HG02943 (cell line): ENCODE data around the gene LRP1.

Experiments
- ATAC-seq: cut with Tn5 transposase; IDR thresholded peaks from one replicate; pipeline ENCODE4 v1.9.1; 2021; ENCODE audit warnings: mild to moderate bottlenecking, low read depth, moderate library complexity; ENCODE audit not compliant: unreplicated experiment

Gene LRP1

DNA sequence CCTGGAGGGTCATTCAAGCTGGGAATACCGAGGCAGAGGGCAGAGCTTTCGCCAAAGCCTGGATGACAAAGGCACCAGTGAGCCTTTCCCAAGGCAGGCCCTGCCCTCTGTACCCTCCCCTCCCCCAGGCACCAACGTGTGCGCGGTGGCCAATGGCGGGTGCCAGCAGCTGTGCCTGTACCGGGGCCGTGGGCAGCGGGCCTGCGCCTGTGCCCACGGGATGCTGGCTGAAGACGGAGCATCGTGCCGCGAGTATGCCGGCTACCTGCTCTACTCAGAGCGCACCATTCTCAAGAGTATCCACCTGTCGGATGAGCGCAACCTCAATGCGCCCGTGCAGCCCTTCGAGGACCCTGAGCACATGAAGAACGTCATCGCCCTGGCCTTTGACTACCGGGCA lies 57.1 kb downstream of the LRP1 start:
- no peak for ATAC-seq

DNA sequence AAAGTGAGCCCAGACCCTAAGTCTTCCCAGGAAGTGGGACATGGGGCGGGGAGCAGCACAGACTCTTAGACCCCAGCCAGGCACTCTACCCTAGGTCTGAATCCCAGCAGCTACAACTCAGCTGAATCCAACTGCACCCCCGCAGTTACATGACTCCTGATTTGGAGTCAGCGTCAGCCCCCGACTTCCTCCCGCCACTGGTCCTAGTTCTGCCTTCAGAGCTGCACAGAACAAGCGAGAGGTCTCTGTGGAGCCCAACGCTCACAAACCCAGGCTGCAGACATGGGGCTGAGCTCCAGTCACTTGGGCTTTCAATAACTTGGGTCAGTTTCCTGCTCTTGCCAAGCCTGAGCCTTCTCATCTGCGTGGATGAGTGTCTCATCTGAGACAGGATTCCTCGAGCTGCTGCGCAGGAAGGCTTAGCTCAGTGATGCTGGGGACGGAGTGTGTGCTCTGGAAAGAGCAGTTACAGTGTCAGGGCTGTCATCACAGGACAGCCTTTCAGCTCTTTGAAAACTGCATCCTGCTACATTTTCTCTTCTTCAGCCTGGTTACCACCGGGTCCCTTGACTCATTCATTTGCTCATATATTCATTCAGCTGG lies 57.7 kb downstream of the LRP1 start:
- ATAC-seq = no peak

DNA sequence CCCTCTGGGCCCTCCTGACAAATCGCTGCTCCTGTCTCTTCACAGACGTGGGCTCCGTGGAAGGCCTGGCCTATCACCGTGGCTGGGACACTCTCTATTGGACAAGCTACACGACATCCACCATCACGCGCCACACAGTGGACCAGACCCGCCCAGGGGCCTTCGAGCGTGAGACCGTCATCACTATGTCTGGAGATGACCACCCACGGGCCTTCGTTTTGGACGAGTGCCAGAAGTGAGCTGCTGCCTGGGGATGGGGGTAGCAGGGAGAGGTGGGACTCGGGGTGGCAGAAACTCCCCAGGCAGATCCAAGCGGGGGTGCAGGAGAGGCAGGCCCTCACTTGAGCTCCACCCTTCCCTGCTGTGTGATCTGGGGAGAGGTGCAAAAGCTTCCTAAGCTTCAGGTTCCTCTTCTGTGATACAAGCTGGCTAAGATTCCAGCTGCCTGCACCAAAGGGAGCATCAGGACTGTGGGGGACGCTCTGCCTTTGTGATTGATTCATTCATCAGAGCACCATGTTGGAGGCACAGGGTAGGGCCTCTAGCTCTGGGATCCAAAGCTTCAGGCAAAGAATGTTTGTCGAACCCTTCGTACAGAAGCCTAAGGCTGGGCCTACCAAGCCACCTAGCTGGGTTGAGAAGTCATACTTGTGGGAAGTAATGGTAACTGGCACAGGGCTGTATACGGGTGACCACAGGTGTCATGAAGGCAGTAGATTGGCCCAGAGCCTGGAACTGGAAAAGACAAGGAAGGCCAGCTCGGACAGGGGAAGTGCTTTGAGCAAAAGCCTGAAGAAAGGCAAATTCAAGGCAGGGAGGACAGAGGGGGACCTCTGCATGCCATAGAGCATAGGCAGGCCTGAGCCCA lies 59.2 kb downstream of the LRP1 start:
- no peak for ATAC-seq

DNA sequence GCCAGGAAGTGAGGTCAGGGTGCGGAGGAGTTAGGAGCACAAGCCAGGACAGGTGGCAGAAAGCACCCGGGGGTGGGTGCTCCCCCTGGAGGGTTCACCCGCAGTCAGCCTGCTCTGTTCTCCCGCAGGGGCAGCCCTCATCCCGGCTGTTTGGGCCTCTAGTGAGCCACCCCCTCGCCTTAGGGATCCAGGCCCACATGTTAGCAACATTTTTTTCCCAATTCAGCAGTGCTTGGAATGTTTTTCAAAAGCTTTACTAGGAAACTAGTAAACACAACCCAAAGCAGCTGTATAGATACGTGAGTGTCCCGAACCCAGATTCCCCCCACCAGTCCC lies 59.8 kb downstream of the LRP1 start:
- no peak for ATAC-seq

DNA sequence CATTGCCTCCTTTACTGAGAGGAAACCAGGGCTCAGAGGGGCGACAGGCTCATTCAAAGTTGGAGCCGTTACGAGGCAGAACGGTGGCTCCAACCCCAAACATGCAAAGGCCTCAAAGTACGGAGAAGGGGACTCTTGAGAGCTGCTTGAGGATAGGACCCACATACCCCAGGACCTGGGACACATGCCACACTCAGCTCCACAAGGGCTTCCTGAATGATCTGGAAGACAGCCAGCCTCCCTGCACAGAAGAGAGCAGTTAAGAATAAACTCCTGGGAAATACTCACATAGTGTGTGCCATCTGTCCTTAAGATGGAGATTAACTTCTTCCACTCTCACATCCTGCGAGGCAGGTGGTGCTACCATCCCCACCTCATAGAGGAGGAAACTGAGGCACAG lies 61.8 kb downstream of the LRP1 start:
- no peak for ATAC-seq

DNA sequence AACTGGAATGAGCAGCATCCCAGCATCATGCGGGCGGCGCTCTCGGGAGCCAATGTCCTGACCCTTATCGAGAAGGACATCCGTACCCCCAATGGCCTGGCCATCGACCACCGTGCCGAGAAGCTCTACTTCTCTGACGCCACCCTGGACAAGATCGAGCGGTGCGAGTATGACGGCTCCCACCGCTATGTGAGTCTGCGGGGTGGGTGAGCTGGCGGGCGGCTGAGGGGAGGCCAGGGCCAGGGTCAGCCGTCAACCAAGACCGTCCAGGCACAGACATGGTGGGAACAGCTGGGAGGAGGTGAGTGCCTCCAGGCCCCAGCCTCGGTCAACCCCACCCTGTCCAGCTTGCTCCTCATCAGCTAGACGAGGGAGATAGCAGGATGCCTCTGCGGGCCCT lies 62.5 kb downstream of the LRP1 start:
- ATAC-seq = no peak

DNA sequence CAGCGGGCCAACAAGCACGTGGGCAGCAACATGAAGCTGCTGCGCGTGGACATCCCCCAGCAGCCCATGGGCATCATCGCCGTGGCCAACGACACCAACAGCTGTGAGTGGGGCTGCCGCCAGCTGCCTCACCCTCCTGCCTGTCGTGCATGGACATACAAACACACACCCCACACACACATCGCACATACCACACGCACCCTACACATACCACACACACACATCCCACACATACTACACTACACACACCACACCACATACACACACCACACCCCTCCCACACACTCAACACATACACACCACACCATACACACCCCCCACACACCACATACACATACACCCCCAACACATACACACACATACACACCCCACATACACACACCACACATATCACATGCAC lies 63.1 kb downstream of the LRP1 start:
- ATAC-seq = no peak

DNA sequence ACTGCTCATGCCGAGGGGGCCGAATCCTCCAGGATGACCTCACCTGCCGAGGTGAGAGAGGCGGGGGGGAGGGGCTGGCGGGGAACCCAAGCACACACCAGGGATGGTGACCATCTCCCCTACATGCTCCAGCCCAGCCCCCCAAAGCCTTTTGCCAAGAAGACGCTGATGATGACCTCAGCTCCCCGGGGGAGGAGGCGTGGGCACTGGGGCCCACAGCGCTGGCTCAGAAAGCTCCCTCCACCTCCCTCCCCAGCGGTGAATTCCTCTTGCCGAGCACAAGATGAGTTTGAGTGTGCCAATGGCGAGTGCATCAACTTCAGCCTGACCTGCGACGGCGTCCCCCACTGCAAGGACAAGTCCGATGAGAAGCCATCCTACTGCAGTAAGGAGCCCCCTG lies 64.6 kb downstream of the LRP1 start:
- ATAC-seq = no peak

DNA sequence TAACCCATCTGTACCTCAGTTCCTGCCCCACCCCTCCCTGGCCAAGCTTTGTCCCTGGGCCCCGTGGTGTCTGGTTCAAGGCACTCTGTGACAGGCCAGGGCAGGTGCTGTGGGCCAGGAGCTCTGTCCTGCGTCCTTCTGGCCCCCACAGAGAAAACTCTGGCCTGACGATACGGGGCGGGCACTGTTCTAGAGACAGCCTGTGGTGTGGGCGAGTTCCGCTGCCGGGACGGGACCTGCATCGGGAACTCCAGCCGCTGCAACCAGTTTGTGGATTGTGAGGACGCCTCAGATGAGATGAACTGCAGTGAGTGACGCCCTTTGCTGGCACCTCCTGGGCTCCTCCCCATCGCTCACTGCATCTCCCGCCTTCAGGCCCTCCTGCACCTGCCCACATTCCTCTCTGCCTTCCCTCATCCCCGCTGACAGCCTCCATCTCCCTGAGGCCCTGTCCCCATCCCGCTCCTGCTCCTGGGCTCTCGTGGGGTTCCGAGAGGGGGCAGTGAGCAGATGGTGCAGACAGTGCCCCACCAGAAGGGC lies 65.5 kb downstream of the LRP1 start:
- no peak for ATAC-seq

DNA sequence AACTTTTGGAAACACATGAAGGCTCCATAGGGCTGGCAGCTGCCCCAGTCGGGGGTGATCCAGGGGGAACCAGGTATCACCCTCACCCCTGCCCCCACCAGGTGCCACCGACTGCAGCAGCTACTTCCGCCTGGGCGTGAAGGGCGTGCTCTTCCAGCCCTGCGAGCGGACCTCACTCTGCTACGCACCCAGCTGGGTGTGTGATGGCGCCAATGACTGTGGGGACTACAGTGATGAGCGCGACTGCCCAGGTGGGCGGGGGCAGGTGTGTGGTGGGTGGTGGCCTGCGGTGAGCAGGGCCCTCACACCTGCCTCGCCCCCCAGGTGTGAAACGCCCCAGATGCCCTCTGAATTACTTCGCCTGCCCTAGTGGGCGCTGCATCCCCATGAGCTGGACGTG lies 66.0 kb downstream of the LRP1 start:
- no peak for ATAC-seq

DNA sequence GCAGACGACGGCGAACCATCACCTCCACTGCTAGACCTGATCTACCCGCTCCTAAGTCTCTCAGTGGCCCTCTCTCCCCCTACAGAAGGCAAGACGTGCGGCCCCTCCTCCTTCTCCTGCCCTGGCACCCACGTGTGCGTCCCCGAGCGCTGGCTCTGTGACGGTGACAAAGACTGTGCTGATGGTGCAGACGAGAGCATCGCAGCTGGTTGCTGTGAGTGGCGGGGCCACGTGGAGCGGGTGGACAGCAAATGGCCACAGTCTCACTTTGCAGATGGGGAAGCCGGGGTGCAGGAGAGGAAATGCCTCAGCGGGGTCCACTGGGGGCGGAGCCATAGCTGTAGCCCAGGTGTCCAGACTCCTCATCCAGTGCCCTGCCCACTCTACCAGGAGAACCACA lies 66.9 kb downstream of the LRP1 start:
- ATAC-seq = no peak

DNA sequence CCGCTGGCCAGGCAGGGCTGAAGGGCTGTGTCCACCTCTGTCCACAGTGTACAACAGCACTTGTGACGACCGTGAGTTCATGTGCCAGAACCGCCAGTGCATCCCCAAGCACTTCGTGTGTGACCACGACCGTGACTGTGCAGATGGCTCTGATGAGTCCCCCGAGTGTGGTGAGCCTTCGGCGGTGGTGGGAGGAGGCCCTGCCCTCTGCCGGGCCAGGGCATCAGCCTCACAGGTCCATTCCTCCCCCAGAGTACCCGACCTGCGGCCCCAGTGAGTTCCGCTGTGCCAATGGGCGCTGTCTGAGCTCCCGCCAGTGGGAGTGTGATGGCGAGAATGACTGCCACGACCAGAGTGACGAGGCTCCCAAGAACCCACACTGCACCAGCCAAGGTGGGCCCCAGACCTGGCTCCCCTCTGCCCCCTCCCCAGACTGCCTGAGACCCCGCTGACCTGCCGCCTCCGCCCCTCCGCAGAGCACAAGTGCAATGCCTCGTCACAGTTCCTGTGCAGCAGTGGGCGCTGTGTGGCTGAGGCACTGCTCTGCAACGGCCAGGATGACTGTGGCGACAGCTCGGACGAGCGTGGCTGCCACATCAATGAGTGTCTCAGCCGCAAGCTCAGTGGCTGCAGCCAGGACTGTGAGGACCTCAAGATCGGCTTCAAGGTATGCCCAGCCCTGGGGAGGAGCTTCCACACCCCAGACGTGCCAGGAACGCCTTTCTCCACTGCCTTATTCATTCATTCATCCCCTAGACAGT lies 67.5 kb downstream of the LRP1 start:
- no peak for ATAC-seq

DNA sequence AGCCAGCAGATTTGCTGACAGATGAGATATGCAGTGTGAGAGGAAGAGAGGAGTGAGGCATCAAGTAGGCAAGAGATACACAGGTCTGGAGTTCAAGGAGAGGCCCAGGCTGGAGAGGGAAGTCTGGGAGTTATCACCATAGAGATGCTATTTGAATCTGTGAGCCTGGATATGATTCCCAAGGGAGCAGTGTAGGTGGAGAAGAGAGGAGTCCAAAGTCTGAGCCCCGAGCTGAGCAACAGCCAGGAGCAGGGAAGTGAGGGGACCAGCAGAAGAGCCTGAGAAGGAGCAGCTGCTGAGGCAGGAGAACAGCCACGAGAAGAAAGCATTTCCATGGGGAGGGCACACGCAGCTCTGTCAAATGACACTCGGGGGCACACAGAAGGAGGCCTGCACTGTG lies 68.2 kb downstream of the LRP1 start:
- no peak for ATAC-seq

DNA sequence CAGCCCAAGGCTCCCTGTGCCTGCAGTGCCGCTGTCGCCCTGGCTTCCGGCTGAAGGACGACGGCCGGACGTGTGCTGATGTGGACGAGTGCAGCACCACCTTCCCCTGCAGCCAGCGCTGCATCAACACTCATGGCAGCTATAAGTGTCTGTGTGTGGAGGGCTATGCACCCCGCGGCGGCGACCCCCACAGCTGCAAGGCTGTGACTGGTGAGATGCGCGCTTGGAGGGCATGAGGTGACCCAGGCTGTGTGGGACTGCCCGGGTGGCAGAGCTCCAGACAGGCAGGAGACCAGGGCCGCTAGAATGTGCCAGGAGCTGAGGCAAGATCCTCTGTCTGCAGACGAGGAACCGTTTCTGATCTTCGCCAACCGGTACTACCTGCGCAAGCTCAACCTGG lies 68.7 kb downstream of the LRP1 start:
- ATAC-seq = no peak

DNA sequence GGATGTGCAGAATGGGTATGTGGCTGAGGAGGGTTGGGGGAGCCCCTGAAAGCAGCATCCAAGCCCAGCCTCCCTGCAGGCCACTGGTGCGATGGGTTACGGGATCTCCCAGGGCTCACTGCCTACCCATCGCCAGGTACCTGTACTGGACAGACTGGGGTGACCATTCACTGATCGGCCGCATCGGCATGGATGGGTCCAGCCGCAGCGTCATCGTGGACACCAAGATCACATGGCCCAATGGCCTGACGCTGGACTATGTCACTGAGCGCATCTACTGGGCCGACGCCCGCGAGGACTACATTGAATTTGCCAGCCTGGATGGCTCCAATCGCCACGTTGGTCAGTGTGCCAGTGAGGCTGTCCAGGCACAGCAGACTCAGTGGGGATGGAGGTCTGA lies 70.0 kb downstream of the LRP1 start:
- no peak for ATAC-seq

DNA sequence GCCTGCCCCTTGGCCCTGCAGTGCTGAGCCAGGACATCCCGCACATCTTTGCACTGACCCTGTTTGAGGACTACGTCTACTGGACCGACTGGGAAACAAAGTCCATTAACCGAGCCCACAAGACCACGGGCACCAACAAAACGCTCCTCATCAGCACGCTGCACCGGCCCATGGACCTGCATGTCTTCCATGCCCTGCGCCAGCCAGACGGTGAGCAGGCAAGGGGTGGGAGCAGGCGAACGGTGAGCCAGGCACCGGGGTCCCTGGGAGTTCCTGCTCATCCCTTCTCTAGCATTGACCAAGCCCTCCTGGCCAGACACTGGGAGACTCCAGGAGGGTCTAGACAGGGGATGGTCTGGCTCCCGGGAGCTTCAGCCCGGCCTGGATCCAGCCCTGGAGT lies 70.9 kb downstream of the LRP1 start:
- ATAC-seq = no peak

DNA sequence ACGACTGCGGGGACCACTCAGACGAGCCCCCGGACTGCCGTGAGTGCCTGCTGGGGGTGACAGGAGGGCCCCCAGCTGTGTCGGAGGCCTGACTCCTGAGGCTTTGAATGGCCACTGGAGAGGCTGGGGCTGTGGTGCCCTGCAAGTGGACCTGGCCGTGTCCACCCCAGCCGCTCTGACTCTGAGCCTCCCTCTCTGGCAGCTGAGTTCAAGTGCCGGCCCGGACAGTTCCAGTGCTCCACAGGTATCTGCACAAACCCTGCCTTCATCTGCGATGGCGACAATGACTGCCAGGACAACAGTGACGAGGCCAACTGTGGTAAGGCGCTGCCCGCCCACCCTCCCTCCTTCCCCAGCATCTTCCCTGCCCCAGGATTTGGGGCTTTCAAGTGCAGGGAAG lies 72.2 kb downstream of the LRP1 start:
- ATAC-seq = no peak

DNA sequence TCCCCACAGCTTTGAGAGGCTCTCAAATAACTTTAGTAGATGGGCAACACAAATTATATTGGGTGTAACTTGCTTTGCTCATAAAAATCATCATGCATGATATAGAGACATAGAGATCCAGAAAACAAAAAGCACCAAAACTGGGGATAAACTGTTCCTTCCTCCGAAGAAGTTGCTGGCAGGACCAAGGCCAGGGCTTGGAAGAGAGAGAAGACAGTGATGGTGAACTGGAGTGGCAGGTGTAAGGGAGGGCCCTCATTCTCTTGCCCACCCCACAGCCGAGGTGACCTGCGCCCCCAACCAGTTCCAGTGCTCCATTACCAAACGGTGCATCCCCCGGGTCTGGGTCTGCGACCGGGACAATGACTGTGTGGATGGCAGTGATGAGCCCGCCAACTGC lies 72.9 kb downstream of the LRP1 start:
- ATAC-seq = no peak

DNA sequence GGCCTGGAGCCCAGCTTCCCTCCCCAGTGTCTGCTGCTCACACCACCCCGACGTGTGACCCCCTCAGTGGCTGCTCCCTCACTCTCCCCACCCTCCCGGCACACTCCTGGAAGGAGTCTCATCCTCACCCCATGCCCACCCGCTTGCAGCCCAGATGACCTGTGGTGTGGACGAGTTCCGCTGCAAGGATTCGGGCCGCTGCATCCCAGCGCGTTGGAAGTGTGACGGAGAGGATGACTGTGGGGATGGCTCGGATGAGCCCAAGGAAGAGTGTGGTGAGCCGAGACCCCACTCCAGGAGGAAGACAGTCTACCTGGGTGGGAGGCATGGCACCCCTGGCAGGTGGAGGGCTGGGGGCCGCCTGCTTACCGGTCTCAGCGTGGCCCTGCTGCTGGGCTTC lies 73.3 kb downstream of the LRP1 start:
- ATAC-seq = no peak

DNA sequence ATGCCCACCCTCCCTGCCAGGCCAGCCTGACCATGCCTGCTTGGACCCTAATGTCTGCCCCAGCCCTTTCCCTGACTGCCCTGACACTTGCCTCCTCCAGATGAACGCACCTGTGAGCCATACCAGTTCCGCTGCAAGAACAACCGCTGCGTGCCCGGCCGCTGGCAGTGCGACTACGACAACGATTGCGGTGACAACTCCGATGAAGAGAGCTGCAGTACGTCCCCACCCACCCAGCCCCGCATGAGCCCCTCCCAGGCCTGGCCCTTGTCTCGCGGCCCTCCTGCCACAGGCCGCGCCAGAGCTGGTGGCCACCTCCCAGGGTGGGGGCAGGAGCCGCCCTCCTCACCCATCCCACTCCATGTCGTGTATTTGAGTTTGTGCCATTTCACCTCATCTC lies 74.0 kb downstream of the LRP1 start:
- ATAC-seq = no peak

DNA sequence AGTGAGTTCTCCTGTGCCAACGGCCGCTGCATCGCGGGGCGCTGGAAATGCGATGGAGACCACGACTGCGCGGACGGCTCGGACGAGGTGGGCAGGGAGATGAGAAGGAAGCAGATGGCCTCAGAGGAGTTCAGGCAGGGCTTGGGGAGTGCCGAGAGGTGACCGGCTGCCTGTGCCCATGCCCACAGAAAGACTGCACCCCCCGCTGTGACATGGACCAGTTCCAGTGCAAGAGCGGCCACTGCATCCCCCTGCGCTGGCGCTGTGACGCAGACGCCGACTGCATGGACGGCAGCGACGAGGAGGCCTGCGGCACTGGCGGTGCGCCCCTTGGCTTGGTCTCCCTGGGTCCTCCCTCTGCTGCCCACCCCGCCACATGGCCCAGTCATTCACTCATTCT lies 74.9 kb downstream of the LRP1 start:
- ATAC-seq = no peak

DNA sequence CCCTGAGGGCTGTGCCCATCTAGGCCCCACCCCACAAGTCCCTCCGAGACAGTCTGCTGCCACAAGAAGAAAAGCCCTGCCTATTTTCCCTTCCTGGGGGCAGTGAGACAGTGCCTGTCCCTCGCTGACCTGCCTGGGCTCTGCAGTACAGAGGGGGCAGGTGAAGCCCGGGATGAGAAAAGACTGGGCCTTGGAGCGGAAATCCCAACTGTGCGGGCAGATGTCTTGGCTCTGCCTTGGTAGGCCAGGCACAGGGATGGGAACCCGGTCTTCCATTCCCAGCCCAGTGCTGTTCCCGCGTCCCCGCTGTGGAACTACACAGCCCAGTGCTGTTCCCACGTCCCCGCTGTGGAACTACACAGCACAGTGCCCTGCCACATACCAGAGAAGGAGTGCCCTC lies 75.5 kb downstream of the LRP1 start:
- no peak for ATAC-seq
